Measurements from ENCODE around the gene MECR. TPM values are rescaled to one million over a fixed set of nuclear protein-coding genes. Genes with fewer than 3 reads are reported as not detected.
A peak's percentile ranks its signal among the peaks of the same experiment; 100 is the strongest.

The MECR gene
- total RNA-seq, 2 experiments from 2014 or later = 34.7 to 37.2 TPM

GRCh38 chr1:29249951-29250581 is 19.3 kb upstream of the MECR start:
- Mint-ChIP-seq H3K4me3 (no peak overlapping the region), H3K36me3 (no peaks in the 10 kb centered on the region), H3K27ac (no peak overlapping the region), H3K27me3 (peaks cover 13% of the 10 kb centered on the region), H3K9me3 (no peaks in the 10 kb centered on the region), H3K4me1 (ENCODE audit: low read depth) (no peaks in the 10 kb centered on the region)
- DNase-seq = no peak
- ChIA-PET POLR2A (no interaction called here), CTCF (no interaction called here)
- intact Hi-C loops (cut with micrococcal nuclease) = no loop called here

- Mint-ChIP-seq H3K27me3 (peaks cover 13% of the 10 kb centered on the region), H3K27ac (no peak overlapping the region), H3K9me3 (no peaks in the 10 kb centered on the region), H3K4me3 (no peak overlapping the region), H3K36me3 (no peaks in the 10 kb centered on the region), H3K4me1 (ENCODE audit: low read depth) (no peaks in the 10 kb centered on the region)
- ChIA-PET CTCF (no interaction called here), POLR2A (no interaction called here)
- DNase-seq = no peak
- intact Hi-C loops (cut with micrococcal nuclease) = no loop called here
Measured at GRCh38 chr1:29249170-29249691, 18.5 kb upstream of the MECR start.

GRCh38 chr1:29248409-29248808 is 17.7 kb upstream of the MECR start:
- no peak for DNase-seq
- Mint-ChIP-seq H3K27me3 (peaks cover 13% of the 10 kb centered on the region), H3K4me3 (no peak overlapping the region), H3K27ac (no peak overlapping the region), H3K36me3 (no peaks in the 10 kb centered on the region), H3K9me3 (no peaks in the 10 kb centered on the region), H3K4me1 (ENCODE audit: low read depth) (no peaks in the 10 kb centered on the region)
- CTCF ChIA-PET = no interaction called here
- intact Hi-C loops (cut with micrococcal nuclease) = no loop called here
- POLR2A ChIA-PET = no interaction called here

GRCh38 chr1:29247571-29248273 is 17.0 kb upstream of the MECR start:
- H3K4me3 Mint-ChIP-seq = no peak overlapping the region
- H3K4me1 Mint-ChIP-seq (ENCODE audit: low read depth) = no peaks in the 10 kb centered on the region
- ChIA-PET POLR2A (no interaction called here), CTCF (interaction anchor here (1.2 kb wide), 1 partner anchor 1133 kb away, joined by 3 read pairs; no protein-coding TSS in a partner anchor)
- no peak overlapping the region for H3K27ac Mint-ChIP-seq
- no peaks in the 10 kb centered on the region for H3K9me3 Mint-ChIP-seq
- peaks cover 13% of the 10 kb centered on the region for H3K27me3 Mint-ChIP-seq
- intact Hi-C loops (cut with micrococcal nuclease) = no loop called here
- H3K36me3 Mint-ChIP-seq = no peaks in the 10 kb centered on the region
- DNase-seq = no peak

- DNase-seq = no peak
- Mint-ChIP-seq H3K9me3 (no peaks in the 10 kb centered on the region), H3K4me1 (ENCODE audit: low read depth) (no peaks in the 10 kb centered on the region), H3K4me3 (no peak overlapping the region), H3K27ac (no peak overlapping the region), H3K27me3 (peaks cover 13% of the 10 kb centered on the region), H3K36me3 (no peaks in the 10 kb centered on the region)
- intact Hi-C loops (cut with micrococcal nuclease) = no loop called here
- ChIA-PET CTCF (interaction anchor here (1.2 kb wide), 1 partner anchor 1134 kb away, joined by 3 read pairs; no protein-coding TSS in a partner anchor), POLR2A (no interaction called here)
Measured at GRCh38 chr1:29247044-29247443, 16.3 kb upstream of the MECR start.

- Mint-ChIP-seq H3K9me3 (no peaks in the 10 kb centered on the region), H3K4me3 (no peak overlapping the region), H3K27ac (no peak overlapping the region), H3K36me3 (no peaks in the 10 kb centered on the region), H3K4me1 (ENCODE audit: low read depth) (no peaks in the 10 kb centered on the region), H3K27me3 (peaks cover 19% of the 10 kb centered on the region)
- DNase-seq = peak; percentile 36
- intact Hi-C loops (cut with micrococcal nuclease) = no loop called here
- ChIA-PET CTCF (interaction anchor here (0.7 kb wide), 1 partner anchor 185 kb away, joined by 3 read pairs; no protein-coding TSS in a partner anchor), POLR2A (no interaction called here)
Measured at GRCh38 chr1:29245876-29246275, 15.1 kb upstream of the MECR start.

GRCh38 chr1:29245261-29245660 is 14.5 kb upstream of the MECR start:
- Mint-ChIP-seq H3K4me3 (no peak overlapping the region), H3K27ac (no peak overlapping the region), H3K4me1 (ENCODE audit: low read depth) (no peaks in the 10 kb centered on the region), H3K9me3 (no peaks in the 10 kb centered on the region), H3K27me3 (peaks cover 22% of the 10 kb centered on the region), H3K36me3 (no peaks in the 10 kb centered on the region)
- intact Hi-C loops (cut with micrococcal nuclease) = no loop called here
- no peak for DNase-seq
- ChIA-PET CTCF (interaction anchor here (0.7 kb wide), 1 partner anchor 185 kb away, joined by 3 read pairs; no protein-coding TSS in a partner anchor), POLR2A (no interaction called here)

- H3K36me3 Mint-ChIP-seq = no peaks in the 10 kb centered on the region
- no peak overlapping the region for H3K27ac Mint-ChIP-seq
- intact Hi-C loops (cut with micrococcal nuclease) = no loop called here
- no peak for DNase-seq
- no peak overlapping the region for H3K4me3 Mint-ChIP-seq
- no peaks in the 10 kb centered on the region for H3K9me3 Mint-ChIP-seq
- ChIA-PET CTCF (interaction anchor here (0.6 kb wide), 1 partner anchor 195 kb away, joined by 3 read pairs; no protein-coding TSS in a partner anchor), POLR2A (no interaction called here)
- no peaks in the 10 kb centered on the region for H3K4me1 Mint-ChIP-seq (ENCODE audit: low read depth)
- H3K27me3 Mint-ChIP-seq = peaks cover 32% of the 10 kb centered on the region
Measured at GRCh38 chr1:29243871-29244200, 13.1 kb upstream of the MECR start.

- POLR2A ChIA-PET = no interaction called here
- no peaks in the 10 kb centered on the region for H3K9me3 Mint-ChIP-seq
- CTCF ChIA-PET = no interaction called here
- no peak overlapping the region for H3K4me3 Mint-ChIP-seq
- H3K27me3 Mint-ChIP-seq = peaks cover 36% of the 10 kb centered on the region
- DNase-seq = no peak
- peaks cover 2% of the 10 kb centered on the region for H3K4me1 Mint-ChIP-seq (ENCODE audit: low read depth)
- H3K36me3 Mint-ChIP-seq = no peaks in the 10 kb centered on the region
- intact Hi-C loops (cut with micrococcal nuclease) = no loop called here
- H3K27ac Mint-ChIP-seq = no peak overlapping the region
Measured at GRCh38 chr1:29243023-29243870, 12.5 kb upstream of the MECR start.

GRCh38 chr1:29240986-29241385 is 10.3 kb upstream of the MECR start:
- no peak overlapping the region for H3K27ac Mint-ChIP-seq
- peaks cover 12% of the 10 kb centered on the region for H3K4me1 Mint-ChIP-seq (ENCODE audit: low read depth)
- CTCF ChIA-PET = no interaction called here
- no peak for DNase-seq
- no peak overlapping the region for H3K4me3 Mint-ChIP-seq
- peaks cover 4% of the 10 kb centered on the region for H3K36me3 Mint-ChIP-seq
- intact Hi-C loops (cut with micrococcal nuclease) = no loop called here
- no peaks in the 10 kb centered on the region for H3K9me3 Mint-ChIP-seq
- peaks cover 40% of the 10 kb centered on the region for H3K27me3 Mint-ChIP-seq
- POLR2A ChIA-PET = no interaction called here

GRCh38 chr1:29240400-29240837 is 9.7 kb upstream of the MECR start:
- H3K9me3 Mint-ChIP-seq = no peaks in the 10 kb centered on the region
- peaks cover 45% of the 10 kb centered on the region for H3K27me3 Mint-ChIP-seq
- DNase-seq = no peak
- peaks cover 4% of the 10 kb centered on the region for H3K36me3 Mint-ChIP-seq
- CTCF ChIA-PET = interaction anchor here (1.4 kb wide), 1 partner anchor 10 kb away, joined by 3 read pairs; the partner anchor contains the start of gene MECR
- H3K4me3 Mint-ChIP-seq = no peak overlapping the region
- H3K27ac Mint-ChIP-seq = no peak overlapping the region
- intact Hi-C loops (cut with micrococcal nuclease) = no loop called here
- POLR2A ChIA-PET = no interaction called here
- H3K4me1 Mint-ChIP-seq (ENCODE audit: low read depth) = peaks cover 14% of the 10 kb centered on the region

- H3K27ac Mint-ChIP-seq = no peak overlapping the region
- DNase-seq = no peak
- intact Hi-C loops (cut with micrococcal nuclease) = loop anchor here (5.0 kb wide), 2 partner anchors 613 to 993 kb away; no protein-coding TSS in a partner anchor
- CTCF ChIA-PET = interaction anchor here (0.6 to 1.4 kb wide), 4 partner anchors 8 to 1141 kb away, joined by 3 to 5 read pairs (median 3); partner anchors contain the start of gene MECR
- H3K9me3 Mint-ChIP-seq = no peaks in the 10 kb centered on the region
- H3K27me3 Mint-ChIP-seq = peaks cover 50% of the 10 kb centered on the region
- H3K36me3 Mint-ChIP-seq = peaks cover 4% of the 10 kb centered on the region
- peaks cover 14% of the 10 kb centered on the region for H3K4me1 Mint-ChIP-seq (ENCODE audit: low read depth)
- no peak overlapping the region for H3K4me3 Mint-ChIP-seq
- POLR2A ChIA-PET = no interaction called here
Measured at GRCh38 chr1:29239142-29239541, 8.4 kb upstream of the MECR start.

All from activated CD4-positive, alpha-beta memory T cell treated with anti-CD3 and anti-CD28 coated beads for 36 hours (primary cell).